DND-41 (cell line): ENCODE results near the gene GNG8.

Experiments used
- ATAC-seq: fragments of 200-7000 bp; cut with Tn5 transposase; 3 replicates; pipeline ENCODE4 v1.9.1; 2021; ENCODE audit warnings: low read depth; ENCODE audit not compliant: insufficient read depth
- DNase-seq: peaks from one replicate; pipeline ENCODE4 v3.0.0-alpha.2; 2020
- H2AFZ ChIP-seq: 2 replicates; pipeline ENCODE4 v1.6.0; 2012; ENCODE audit warnings: low read depth, low read length
- H3K27ac ChIP-seq: 2 replicates; pipeline ENCODE4 v1.5.1; 2012; ENCODE audit warnings: low read length, inconsistent platforms
- H3K27me3 ChIP-seq: fragments of 200-600 bp; sonication (generic); 2 replicates; pipeline ENCODE4 v1.6.0; 2012; ENCODE audit warnings: low read length, mild to moderate bottlenecking, inconsistent platforms; ENCODE audit not compliant: insufficient read depth, poor library complexity
- H3K36me3 ChIP-seq: 2 replicates; pipeline ENCODE4 v1.5.1; 2012; ENCODE audit warnings: low read length, inconsistent platforms; ENCODE audit not compliant: insufficient read depth
- H3K4me1 ChIP-seq: 2 replicates; pipeline ENCODE4 v1.5.1; 2012; ENCODE audit warnings: mild to moderate bottlenecking, low read length; ENCODE audit not compliant: insufficient read depth
- H3K4me2 ChIP-seq: 2 replicates; pipeline ENCODE4 v1.6.0; 2012; ENCODE audit warnings: mild to moderate bottlenecking, moderate library complexity, low read length, inconsistent platforms; ENCODE audit not compliant: insufficient read depth
- H3K4me3 ChIP-seq, 2 experiments: fragments of 200-600 bp in 1 of 2; shearing (Covaris generic) in 1 of 2; 2 replicates each; pipeline ENCODE4 v1.5.1; 2012 to 2016; ENCODE audit warnings: inconsistent platforms in 2 of 2, low read length in 2 of 2, mild to moderate bottlenecking in 2 of 2, low read depth in 1 of 2, moderate library complexity in 1 of 2
- H3K79me2 ChIP-seq: 2 replicates; pipeline ENCODE4 v1.6.0; 2012; ENCODE audit warnings: low read length, inconsistent platforms; ENCODE audit not compliant: insufficient read depth
- H3K9ac ChIP-seq: 2 replicates; pipeline ENCODE4 v1.6.0; 2012; ENCODE audit warnings: low read depth, mild to moderate bottlenecking, inconsistent platforms, low read length, moderate library complexity
- H3K9me3 ChIP-seq: 2 replicates; pipeline ENCODE4 v1.5.1; 2012; ENCODE audit warnings: low read length, moderate library complexity, mild to moderate bottlenecking, inconsistent platforms; ENCODE audit not compliant: insufficient read depth, severe bottlenecking
- H4K20me1 ChIP-seq: 2 replicates; pipeline ENCODE4 v1.6.0; 2012; ENCODE audit warnings: low read length; ENCODE audit not compliant: insufficient read depth
- EZH2 ChIP-seq: IDR thresholded peaks from 3 replicates; pipeline ENCODE4 v1.6.1; 2012; ENCODE audit warnings: borderline replicate concordance, low read depth, mild to moderate bottlenecking, moderate library complexity, low read length, inconsistent platforms; ENCODE audit not compliant: severe bottlenecking
- TF ChIP-seq, protein P1 (sequence below): IDR thresholded peaks from 2 replicates; pipeline ENCODE4 v1.5.1; 2012; ENCODE audit warnings: borderline replicate concordance, low read length, moderate library complexity, mild to moderate bottlenecking; ENCODE audit not compliant: poor library complexity, severe bottlenecking; ENCODE audit errors: extremely low read depth

The GNG8 gene

GRCh38 chr19:46660008-46660517, 24.1 kb upstream of the GNG8 start:
- no peak overlapping the region for H3K27ac ChIP-seq
- H3K79me2 ChIP-seq = no peaks in the 10 kb centered on the region
- H4K20me1 ChIP-seq = peaks cover 15% of the 10 kb centered on the region; the same call in 1 of the 2 replicates
- DNase-seq (no peak), ATAC-seq (no peak)
- peaks cover 30% of the 10 kb centered on the region for H3K4me1 ChIP-seq
- H3K9me3 ChIP-seq = no peaks in the 10 kb centered on the region
- peak overlapping the region; percentile 55; the same call in 1 of the 2 replicates for H3K9ac ChIP-seq
- no peaks in the 10 kb centered on the region for H3K36me3 ChIP-seq
- no peak overlapping the region for H2AFZ ChIP-seq
- peak overlapping the region in 1 of 2 experiments; percentile 62; a peak in 2 of 4 replicates for H3K4me3 ChIP-seq
- TF ChIP-seq, protein P1, sequence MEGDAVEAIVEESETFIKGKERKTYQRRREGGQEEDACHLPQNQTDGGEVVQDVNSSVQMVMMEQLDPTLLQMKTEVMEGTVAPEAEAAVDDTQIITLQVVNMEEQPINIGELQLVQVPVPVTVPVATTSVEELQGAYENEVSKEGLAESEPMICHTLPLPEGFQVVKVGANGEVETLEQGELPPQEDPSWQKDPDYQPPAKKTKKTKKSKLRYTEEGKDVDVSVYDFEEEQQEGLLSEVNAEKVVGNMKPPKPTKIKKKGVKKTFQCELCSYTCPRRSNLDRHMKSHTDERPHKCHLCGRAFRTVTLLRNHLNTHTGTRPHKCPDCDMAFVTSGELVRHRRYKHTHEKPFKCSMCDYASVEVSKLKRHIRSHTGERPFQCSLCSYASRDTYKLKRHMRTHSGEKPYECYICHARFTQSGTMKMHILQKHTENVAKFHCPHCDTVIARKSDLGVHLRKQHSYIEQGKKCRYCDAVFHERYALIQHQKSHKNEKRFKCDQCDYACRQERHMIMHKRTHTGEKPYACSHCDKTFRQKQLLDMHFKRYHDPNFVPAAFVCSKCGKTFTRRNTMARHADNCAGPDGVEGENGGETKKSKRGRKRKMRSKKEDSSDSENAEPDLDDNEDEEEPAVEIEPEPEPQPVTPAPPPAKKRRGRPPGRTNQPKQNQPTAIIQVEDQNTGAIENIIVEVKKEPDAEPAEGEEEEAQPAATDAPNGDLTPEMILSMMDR = no peak
- no peak for TF ChIP-seq EZH2
- H3K4me2 ChIP-seq = peak overlapping the region; percentile 98
- peaks cover 22% of the 10 kb centered on the region for H3K27me3 ChIP-seq

DNA sequence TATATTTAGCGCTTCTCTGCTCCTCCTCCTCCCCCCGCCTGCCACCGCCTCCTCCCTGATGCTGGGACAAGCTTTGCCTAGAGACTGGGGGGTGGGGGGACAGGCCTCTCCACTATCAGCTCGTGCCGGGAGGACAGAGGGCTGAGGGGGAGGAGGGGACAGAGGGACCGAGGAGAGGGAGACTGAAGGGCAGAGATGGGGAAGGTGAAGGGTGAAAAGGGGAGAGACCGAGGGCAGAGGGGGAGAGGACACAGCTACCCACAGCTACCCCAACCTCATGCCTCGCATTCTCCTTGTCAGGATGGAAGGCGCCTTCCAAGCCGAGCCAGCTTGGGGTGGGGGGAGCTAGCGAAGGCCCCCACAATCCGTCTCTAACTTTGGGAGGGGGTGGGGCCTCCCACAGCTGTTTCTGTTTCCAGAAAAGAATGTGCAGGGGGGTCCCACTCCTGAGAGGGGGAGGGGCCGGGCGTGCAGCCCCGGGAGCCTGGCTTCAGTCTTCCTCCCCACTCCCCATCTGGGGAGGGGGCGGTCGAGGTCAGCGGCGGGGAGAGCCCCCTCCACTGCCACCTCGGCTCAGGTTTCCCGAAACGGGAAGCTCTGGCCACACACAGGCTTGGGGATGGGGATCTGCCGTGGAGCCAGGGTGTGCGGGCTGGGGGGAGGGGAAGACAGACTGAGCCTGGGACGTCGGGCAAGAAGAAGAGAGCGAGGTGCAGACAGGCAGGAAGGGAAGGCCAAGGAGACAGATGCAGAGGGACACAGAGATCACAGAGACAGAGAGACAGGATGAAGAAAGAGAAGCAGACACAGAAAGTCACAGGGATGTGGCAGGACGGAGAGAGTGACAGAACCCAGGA, 23.4 kb upstream of the GNG8 start:
- Histone ChIP-seq H2AFZ (no peak overlapping the region), H3K27ac (no peak overlapping the region), H4K20me1 (peaks cover 15% of the 10 kb centered on the region; the same call in 1 of the 2 replicates), H3K4me3 (no peak overlapping the region), H3K9ac (no peak overlapping the region), H3K9me3 (no peaks in the 10 kb centered on the region), H3K27me3 (peaks cover 22% of the 10 kb centered on the region), H3K79me2 (no peaks in the 10 kb centered on the region), H3K4me2 (peak overlapping the region; percentile 98), H3K4me1 (peaks cover 30% of the 10 kb centered on the region), H3K36me3 (no peaks in the 10 kb centered on the region)
- TF ChIP-seq, protein P1 = no peak
- TF ChIP-seq EZH2 = peak; percentile 35
- no peak for ATAC-seq
- no peak for DNase-seq

- no peak overlapping the region for H3K4me3 ChIP-seq
- H3K4me1 ChIP-seq = peaks cover 22% of the 10 kb centered on the region
- TF ChIP-seq, protein P1 = no peak
- no peak for TF ChIP-seq EZH2
- no peak for ATAC-seq
- H3K4me2 ChIP-seq = no peak overlapping the region
- H3K27me3 ChIP-seq = peaks cover 22% of the 10 kb centered on the region
- no peaks in the 10 kb centered on the region for H3K79me2 ChIP-seq
- no peaks in the 10 kb centered on the region for H3K36me3 ChIP-seq
- DNase-seq = no peak
- H2AFZ ChIP-seq = no peak overlapping the region
- H4K20me1 ChIP-seq = peaks cover 13% of the 10 kb centered on the region
- H3K27ac ChIP-seq = no peak overlapping the region
- no peaks in the 10 kb centered on the region for H3K9me3 ChIP-seq
- no peak overlapping the region for H3K9ac ChIP-seq
Measured at GRCh38 chr19:46656541-46656940, 20.5 kb upstream of the GNG8 start.
